BLaER1 treated with 17β-estradiol and CSF1 and Interleukin-3, amounts not matched to agents 10 nM and 100 nM (cell line): Measurements from ENCODE around the gene SCN3A.

ENCODE experiments used
- H3K27ac ChIP-seq, 11 experiments: shearing (Covaris generic); formaldehyde crosslinking; 2 replicates each; pipeline ENCODE4 v1.8.1; 2022
- H3K27me3 ChIP-seq, 11 experiments: shearing (Covaris generic); formaldehyde crosslinking; 2 replicates each; pipeline ENCODE4 v1.8.1; 2022
- H3K36me3 ChIP-seq, 11 experiments: shearing (Covaris generic); formaldehyde crosslinking; 2 replicates each; pipeline ENCODE4 v1.8.1; 2022
- H3K4me1 ChIP-seq, 10 experiments: shearing (Covaris generic); formaldehyde crosslinking; 2 replicates each; pipeline ENCODE4 v1.8.1; 2022
- H3K4me2 ChIP-seq, 11 experiments: shearing (Covaris generic); formaldehyde crosslinking; 2 replicates each; pipeline ENCODE4 v1.8.1; 2022
- H3K4me3 ChIP-seq, 10 experiments: shearing (Covaris generic); formaldehyde crosslinking; 2 replicates each; pipeline ENCODE4 v1.8.1; 2022
- H3K9ac ChIP-seq, 11 experiments: shearing (Covaris generic); formaldehyde crosslinking; 2 replicates each; pipeline ENCODE4 v1.8.1; 2022
- H3K9me3 ChIP-seq, 11 experiments: shearing (Covaris generic); formaldehyde crosslinking; replicated peaks in 1 of 11; 2 replicates each; pipeline ENCODE4 v1.8.1; 2022
- H4K20me1 ChIP-seq, 11 experiments: shearing (Covaris generic); formaldehyde crosslinking; 2 replicates each; pipeline ENCODE4 v1.8.1; 2022
- Cebpa-rat ChIP-seq, 11 experiments: shearing (Covaris generic); IDR thresholded peaks; 2 replicates each; pipeline ENCODE4 v1.8.1; 2022

The SCN3A gene

GRCh38 chr2:165122521-165122920, 81.3 kb downstream of the SCN3A start:
- H3K9me3 ChIP-seq, result no peaks in the 10 kb centered on the region
- H3K4me1 ChIP-seq, result no peaks in the 10 kb centered on the region
- no peak overlapping the region for H3K4me3 ChIP-seq
- H3K27me3 ChIP-seq, result no peaks in the 10 kb centered on the region
- H4K20me1 ChIP-seq, result no peaks in the 10 kb centered on the region
- H3K27ac ChIP-seq, result no peak overlapping the region
- TF ChIP-seq Cebpa-rat (IDR thresholded peaks at IDR 0.05), result no peak
- H3K36me3 ChIP-seq, result no peaks in the 10 kb centered on the region
- no peak overlapping the region for H3K4me2 ChIP-seq
- no peak overlapping the region for H3K9ac ChIP-seq

GRCh38 chr2:165120740-165121467, 82.9 kb downstream of the SCN3A start:
- no peak for TF ChIP-seq Cebpa-rat (IDR thresholded peaks at IDR 0.05)
- H3K4me1 ChIP-seq, result no peaks in the 10 kb centered on the region

GRCh38 chr2:165115258-165115657, 88.6 kb downstream of the SCN3A start:
- H4K20me1 ChIP-seq, result no peaks in the 10 kb centered on the region
- H3K36me3 ChIP-seq, result no peaks in the 10 kb centered on the region
- H3K9me3 ChIP-seq, result no peaks in the 10 kb centered on the region
- TF ChIP-seq Cebpa-rat (IDR thresholded peaks at IDR 0.05), result no peak
- no peak overlapping the region for H3K9ac ChIP-seq
- H3K27me3 ChIP-seq, result no peaks in the 10 kb centered on the region
- H3K4me3 ChIP-seq, result no peak overlapping the region
- no peaks in the 10 kb centered on the region for H3K4me1 ChIP-seq
- H3K27ac ChIP-seq, result no peak overlapping the region
- H3K4me2 ChIP-seq, result no peak overlapping the region

More at GRCh38 chr2:165120740-165121467, 82.9 kb downstream of the SCN3A start:
- no peak overlapping the region for H3K4me2 ChIP-seq
- H3K27ac ChIP-seq, result no peak overlapping the region
- no peaks in the 10 kb centered on the region for H4K20me1 ChIP-seq
- H3K36me3 ChIP-seq, result no peaks in the 10 kb centered on the region
- H3K9ac ChIP-seq, result no peak overlapping the region
- no peak overlapping the region for H3K4me3 ChIP-seq
- no peaks in the 10 kb centered on the region for H3K9me3 ChIP-seq
- H3K27me3 ChIP-seq, result no peaks in the 10 kb centered on the region

GRCh38 chr2:165114346-165114939, 89.4 kb downstream of the SCN3A start:
- Histone ChIP-seq H3K4me1 (no peaks in the 10 kb centered on the region), H3K27ac (no peak overlapping the region), H3K4me3 (no peak overlapping the region), H3K9me3 (no peaks in the 10 kb centered on the region), H4K20me1 (no peaks in the 10 kb centered on the region), H3K27me3 (no peaks in the 10 kb centered on the region), H3K9ac (no peak overlapping the region), H3K36me3 (no peaks in the 10 kb centered on the region), H3K4me2 (no peak overlapping the region)
- TF ChIP-seq Cebpa-rat (IDR thresholded peaks at IDR 0.05), result no peak

GRCh38 chr2:165113414-165113813, 90.4 kb downstream of the SCN3A start:
- Histone ChIP-seq H3K9me3 (no peaks in the 10 kb centered on the region), H3K27ac (no peak overlapping the region), H3K4me3 (no peak overlapping the region), H3K36me3 (no peaks in the 10 kb centered on the region), H3K9ac (no peak overlapping the region), H4K20me1 (no peaks in the 10 kb centered on the region), H3K27me3 (no peaks in the 10 kb centered on the region), H3K4me2 (no peak overlapping the region), H3K4me1 (no peaks in the 10 kb centered on the region)
- no peak for TF ChIP-seq Cebpa-rat (IDR thresholded peaks at IDR 0.05)

GRCh38 chr2:165112789-165113188, 91.1 kb downstream of the SCN3A start:
- Histone ChIP-seq H3K27ac (no peak overlapping the region), H3K9me3 (no peaks in the 10 kb centered on the region), H4K20me1 (no peaks in the 10 kb centered on the region), H3K27me3 (no peaks in the 10 kb centered on the region), H3K4me3 (no peak overlapping the region), H3K36me3 (no peaks in the 10 kb centered on the region), H3K9ac (no peak overlapping the region), H3K4me1 (no peaks in the 10 kb centered on the region), H3K4me2 (no peak overlapping the region)
- TF ChIP-seq Cebpa-rat (IDR thresholded peaks at IDR 0.05), result no peak

- Histone ChIP-seq H3K27me3 (no peaks in the 10 kb centered on the region), H4K20me1 (no peaks in the 10 kb centered on the region), H3K9ac (no peak overlapping the region), H3K4me1 (no peaks in the 10 kb centered on the region), H3K27ac (no peak overlapping the region), H3K4me3 (no peak overlapping the region), H3K36me3 (no peaks in the 10 kb centered on the region), H3K9me3 (no peaks in the 10 kb centered on the region), H3K4me2 (no peak overlapping the region)
- no peak for TF ChIP-seq Cebpa-rat (IDR thresholded peaks at IDR 0.05)
Observed at GRCh38 chr2:165112133-165112573, 91.7 kb downstream of the SCN3A start.

- Histone ChIP-seq H3K9ac (no peak overlapping the region), H3K4me1 (no peaks in the 10 kb centered on the region), H3K4me2 (no peak overlapping the region), H3K9me3 (no peaks in the 10 kb centered on the region), H4K20me1 (no peaks in the 10 kb centered on the region), H3K36me3 (no peaks in the 10 kb centered on the region), H3K4me3 (no peak overlapping the region), H3K27ac (no peak overlapping the region), H3K27me3 (no peaks in the 10 kb centered on the region)
- TF ChIP-seq Cebpa-rat (IDR thresholded peaks at IDR 0.05), result no peak
Observed at GRCh38 chr2:165110394-165110793, 93.5 kb downstream of the SCN3A start.

GRCh38 chr2:165109915-165110314, 93.9 kb downstream of the SCN3A start:
- H4K20me1 ChIP-seq, result no peaks in the 10 kb centered on the region
- H3K4me2 ChIP-seq, result no peak overlapping the region
- no peaks in the 10 kb centered on the region for H3K4me1 ChIP-seq
- no peak for TF ChIP-seq Cebpa-rat (IDR thresholded peaks at IDR 0.05)
- H3K9ac ChIP-seq, result no peak overlapping the region
- H3K36me3 ChIP-seq, result no peaks in the 10 kb centered on the region
- H3K4me3 ChIP-seq, result no peak overlapping the region
- H3K27me3 ChIP-seq, result no peaks in the 10 kb centered on the region
- H3K9me3 ChIP-seq, result no peaks in the 10 kb centered on the region
- H3K27ac ChIP-seq, result no peak overlapping the region

GRCh38 chr2:165105926-165106325, 97.9 kb downstream of the SCN3A start:
- no peak overlapping the region for H3K4me2 ChIP-seq
- no peak overlapping the region for H3K4me3 ChIP-seq
- H3K36me3 ChIP-seq, result no peaks in the 10 kb centered on the region
- TF ChIP-seq Cebpa-rat (IDR thresholded peaks at IDR 0.05), result no peak
- no peak overlapping the region for H3K27ac ChIP-seq
- no peaks in the 10 kb centered on the region for H3K9me3 ChIP-seq
- no peaks in the 10 kb centered on the region for H3K4me1 ChIP-seq
- H3K27me3 ChIP-seq, result no peaks in the 10 kb centered on the region
- no peaks in the 10 kb centered on the region for H4K20me1 ChIP-seq
- H3K9ac ChIP-seq, result no peak overlapping the region
